ENCODE results near the gene LCTL. TPM values are rescaled to one million over a fixed set of nuclear protein-coding genes. Genes with fewer than 3 reads are reported as not detected.
A peak's percentile ranks its signal among the peaks of the same experiment; 100 is the strongest.

Gene LCTL
- total and polyA plus RNA-seq, 10 of the 15 experiments (the other 5 are each of a cell fraction or from before 2014, with no cell fraction given): 0.07 to 0.76 (median 0.40) TPM; not detected in 5

GRCh38 chr15:66504563-66505429 lies 61.0 kb downstream of the LCTL start, which contains the start of the genes RPL4 and ZWILCH:
RPL4 (minus strand) TSS chr15:66504855; CDS start chr15:66504790, 65 bp downstream.
ZWILCH (plus strand) TSS chr15:66505326; CDS start chr15:66505339, 13 bp downstream.
- Histone ChIP-seq H3K9ac (ENCODE audit: control insufficient read depth, insufficient read depth, low read length) (peak within 1 kb of the TSS; percentile 97), H2AFZ (ENCODE audit: control insufficient read depth, low read depth, low read length) (peak within 1 kb of the TSS; percentile 95), H3K9me3 (replicated peaks; ENCODE audit: control insufficient read depth, insufficient read depth, low read length) (no peaks in the 10 kb centered on the region), H3K4me3 (peak within 1 kb of the TSS; percentile 99), H3K36me3 (ENCODE audit: control insufficient read depth in 2 of 2, insufficient read depth in 2 of 2, low read length in 1 of 2) (peaks cover 2 to 29% of the 10 kb centered on the region in 2 experiments), H3K4me2 (ENCODE audit: control insufficient read depth, insufficient read depth) (peak within 1 kb of the TSS; percentile 39), H3K79me2 (ENCODE audit: control insufficient read depth, insufficient read depth, low read length) (peaks cover 81% of the 10 kb centered on the region), H4K20me1 (ENCODE audit: control insufficient read depth, insufficient read depth) (peaks cover 3% of the 10 kb centered on the region; the same call in 1 of the 2 replicates), H3K27ac (ENCODE audit: control insufficient read depth, insufficient read depth) (peak within 1 kb of the TSS; percentile 97), H3K4me1 (ENCODE audit: control insufficient read depth, insufficient read depth, low read length) (peaks cover 4% of the 10 kb centered on the region; the same call in 1 of the 2 replicates), H3K27me3 (replicated peaks in 1 of 2; ENCODE audit: control insufficient read depth in 2 of 2, insufficient read depth in 2 of 2, low read length in 1 of 2) (no peaks in the 10 kb centered on the region)
- FAIRE-seq (peak; percentile 44), DNase-seq (ENCODE audit: low read depth, low spot score) (peak; percentile 78), ATAC-seq (peak; percentile 83)
- ChIA-PET CTCF (interaction anchor here (1.0 to 1.9 kb wide), 5 partner anchors 32 to 150 kb away, joined by 3 to 11 read pairs (median 4); partner anchors contain the start of gene MAP2K1), SMC1A (ENCODE audit: uncharacterized antibody, unreplicated experiment) (interaction anchor here (1.5 to 2.5 kb wide), 4 partner anchors 94 to 582 kb away, joined by 4 to 10 read pairs (median 7); no protein-coding TSS in a partner anchor), RAD21 (ENCODE audit: unreplicated experiment) (interaction anchor here (0.7 to 1.5 kb wide), 6 partner anchors 115 to 211 kb away, joined by 3 to 7 read pairs (median 4); partner anchors contain the start of gene MAP2K1), POLR2A (interaction anchor here (0.6 to 2.3 kb wide), 9 partner anchors 30 to 210 kb away, joined by 3 to 9 read pairs (median 5); partner anchors contain the start of gene MAP2K1)
- BruUV-seq (replicated peaks): no TSS peak
- under 1% methylated on average over 46 of the region's 46 CpGs for WGBS (ENCODE audit: insufficient coverage, insufficient replicate concordance, low lambda C conversion rate, missing lambda C conversion rate)
- intact Hi-C loops (cut with micrococcal nuclease; ENCODE audit: unreplicated experiment): no loop called here
- in situ Hi-C loops (cut with MboI): loop anchor here (5.0 kb wide), 1 partner anchor 147 kb away; the partner anchor contains the start of gene TIPIN
- TF ChIP-seq NFYB (IDR thresholded peaks at IDR 0.05; ENCODE audit: insufficient read depth, low read depth, low read length) (no peak), RELB (IDR thresholded peaks at IDR 0.05; ENCODE audit: low read depth) (peak; percentile 86), NFXL1 (IDR thresholded peaks at IDR 0.05; ENCODE audit: borderline replicate concordance) (no peak), STAT3 (IDR thresholded peaks at IDR 0.05; ENCODE audit: low read depth, low read length) (no peak), BHLHE40 (IDR thresholded peaks at IDR 0.05; ENCODE audit: borderline replicate concordance in 1 of 2, low read depth in 2 of 2, low read length in 1 of 2) (0 out of 4 replicates have a peak, but pooled peaks have one; percentile 2 to 7), SMAD5 (IDR thresholded peaks at IDR 0.05; ENCODE audit: low read depth) (peak; percentile 97), ASH2L (IDR thresholded peaks at IDR 0.05; ENCODE audit: borderline replicate concordance, low read depth) (no peak), BACH1 (IDR thresholded peaks at IDR 0.05; ENCODE audit: borderline replicate concordance) (peak; percentile 64; the same call in 1 of the 2 replicates), MTA2 (IDR thresholded peaks at IDR 0.05; ENCODE audit: low read depth) (peak; percentile 55; the same call in 1 of the 2 replicates), POU2F2 (IDR thresholded peaks at IDR 0.05; ENCODE audit: borderline replicate concordance, low read depth, low read length) (peak; percentile 93), YBX1 (IDR thresholded peaks at IDR 0.05) (no peak), NFYA (IDR thresholded peaks at IDR 0.05; ENCODE audit: borderline replicate concordance, low read depth, low read length) (no peak), ZBED1 (IDR thresholded peaks at IDR 0.05; ENCODE audit: borderline replicate concordance) (no peak; the same call in 1 of the 2 replicates), FOXK2 (IDR thresholded peaks at IDR 0.05) (peak; percentile 70; the same call in 1 of the 2 replicates), PBX3 (IDR thresholded peaks at IDR 0.05; ENCODE audit: insufficient replicate concordance, low read depth, low read length) (peak; percentile 26), ETV6 (conservative IDR thresholded peaks at IDR 0.05 in 1 of 2, IDR thresholded peaks at IDR 0.05 in 1 of 2; ENCODE audit: borderline replicate concordance in 1 of 2, low read depth in 1 of 2) (peak in 1 of 2 experiments; percentile 55; a peak in 1 of 4 replicates)
- TF ChIP-seq, protein P1, sequence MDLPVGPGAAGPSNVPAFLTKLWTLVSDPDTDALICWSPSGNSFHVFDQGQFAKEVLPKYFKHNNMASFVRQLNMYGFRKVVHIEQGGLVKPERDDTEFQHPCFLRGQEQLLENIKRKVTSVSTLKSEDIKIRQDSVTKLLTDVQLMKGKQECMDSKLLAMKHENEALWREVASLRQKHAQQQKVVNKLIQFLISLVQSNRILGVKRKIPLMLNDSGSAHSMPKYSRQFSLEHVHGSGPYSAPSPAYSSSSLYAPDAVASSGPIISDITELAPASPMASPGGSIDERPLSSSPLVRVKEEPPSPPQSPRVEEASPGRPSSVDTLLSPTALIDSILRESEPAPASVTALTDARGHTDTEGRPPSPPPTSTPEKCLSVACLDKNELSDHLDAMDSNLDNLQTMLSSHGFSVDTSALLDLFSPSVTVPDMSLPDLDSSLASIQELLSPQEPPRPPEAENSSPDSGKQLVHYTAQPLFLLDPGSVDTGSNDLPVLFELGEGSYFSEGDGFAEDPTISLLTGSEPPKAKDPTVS (IDR thresholded peaks at IDR 0.05; ENCODE audit: low read depth, low read length): no peak; the same call in 1 of the 2 replicates

Measured in GM12878 (cell line).